HEK293 (cell line): ENCODE results near the gene IKZF1.

ENCODE experiments used
- CTCF ChIA-PET: fragments of 350-600 bp; formaldehyde crosslinking; extraction: SDS; loops from one replicate; lab custom pipeline; 2021; ENCODE audit warnings: antibody characterized with exemption; lab: Yijun Ruan, JAX
- POLR2A ChIA-PET: fragments of 300-600 bp; formaldehyde crosslinking; extraction: SDS; loops from one replicate; lab custom pipeline; 2020; ENCODE audit warnings: antibody characterized with exemption, inconsistent platforms; lab: Yijun Ruan, JAX
- H3K27ac ChIP-seq: fragments of 200-500 bp; sonication (Bioruptor generic); 2 replicates; pipeline ENCODE4 v1.5.1; 2014; ENCODE audit warnings: low read depth, low read length, control low read depth, inconsistent platforms; ENCODE audit errors: extremely low read depth
- H3K36me3 ChIP-seq, 2 experiments: fragments of 200-500 bp in 1 of 2; sonication (Bioruptor generic) in 1 of 2; 1 replicate in 1 of 2; 2 replicates in 1 of 2; pipeline ENCODE4 v1.5.1; 2014 to 2017; ENCODE audit warnings: inconsistent platforms in 2 of 2, low read length in 2 of 2; ENCODE audit not compliant: control insufficient read depth in 2 of 2, insufficient read depth in 1 of 2
- H3K4me1 ChIP-seq: fragments of 200-500 bp; sonication (Bioruptor generic); 2 replicates; pipeline ENCODE4 v1.5.1; 2014; ENCODE audit warnings: mild to moderate bottlenecking, low read length, inconsistent platforms; ENCODE audit not compliant: control insufficient read depth, insufficient read depth
- H3K4me3 ChIP-seq: 2 replicates; pipeline ENCODE4 v1.5.1; 2011; ENCODE audit warnings: low read depth, mild to moderate bottlenecking, control low read depth, low read length, moderate library complexity
- H3K9me3 ChIP-seq: fragments of 200-500 bp; sonication (Bioruptor generic); 2 replicates; pipeline ENCODE4 v1.5.1; 2014; ENCODE audit warnings: low read depth, low read length, inconsistent platforms; ENCODE audit not compliant: control insufficient read depth, insufficient read depth
- KLF8 ChIP-seq: fragments of 450-650 bp; formaldehyde crosslinking; IDR thresholded peaks from 2 replicates; pipeline ENCODE4 v1.5.1; 2016; ENCODE audit warnings: missing biosample characterization, missing genetic modification characterization
- REST ChIP-seq: fragments of 450-650 bp; formaldehyde crosslinking; IDR thresholded peaks from 2 replicates; pipeline ENCODE4 v1.5.1; 2016; ENCODE audit warnings: missing biosample characterization, missing genetic modification characterization
- SCRT2 ChIP-seq: fragments of 450-650 bp; formaldehyde crosslinking; IDR thresholded peaks from 2 replicates; pipeline ENCODE4 v1.5.1; 2016; ENCODE audit warnings: missing biosample characterization, missing genetic modification characterization
- WT1 ChIP-seq: fragments of 450-650 bp; formaldehyde crosslinking; IDR thresholded peaks from 2 replicates; pipeline ENCODE4 v1.5.1; 2016; ENCODE audit warnings: missing biosample characterization, missing genetic modification characterization
- ZBTB20 ChIP-seq: fragments of 450-650 bp; formaldehyde crosslinking; IDR thresholded peaks from 2 replicates; pipeline ENCODE4 v1.5.1; 2016; ENCODE audit warnings: missing biosample characterization, missing genetic modification characterization
- ZBTB48 ChIP-seq: fragments of 450-650 bp; formaldehyde crosslinking; IDR thresholded peaks from 2 replicates; pipeline ENCODE4 v1.5.1; 2016; ENCODE audit warnings: missing biosample characterization, missing genetic modification characterization
- ZNF184 ChIP-seq: fragments of 450-650 bp; IDR thresholded peaks from 2 replicates; pipeline ENCODE4 v1.5.1; 2018; ENCODE audit warnings: missing biosample characterization, mild to moderate bottlenecking, missing genetic modification characterization
- ZNF2 ChIP-seq: fragments of 450-650 bp; formaldehyde crosslinking; IDR thresholded peaks from 2 replicates; pipeline ENCODE4 v1.5.1; 2016; ENCODE audit warnings: missing biosample characterization, missing genetic modification characterization
- ZNF324 ChIP-seq: fragments of 450-650 bp; formaldehyde crosslinking; IDR thresholded peaks from 2 replicates; pipeline ENCODE4 v1.5.1; 2016; ENCODE audit warnings: missing biosample characterization, missing genetic modification characterization
- ZNF391 ChIP-seq: fragments of 450-650 bp; formaldehyde crosslinking; IDR thresholded peaks from 2 replicates; pipeline ENCODE4 v1.5.1; 2016; ENCODE audit warnings: low read depth, missing biosample characterization, missing genetic modification characterization, borderline replicate concordance
- ZNF394 ChIP-seq: fragments of 450-650 bp; formaldehyde crosslinking; IDR thresholded peaks from 2 replicates; pipeline ENCODE4 v1.5.1; 2016; ENCODE audit warnings: missing biosample characterization, missing genetic modification characterization, mild to moderate bottlenecking, moderate library complexity, borderline replicate concordance
- ZNF473 ChIP-seq: fragments of 450-650 bp; formaldehyde crosslinking; IDR thresholded peaks from 2 replicates; pipeline ENCODE4 v1.5.1; 2017; ENCODE audit warnings: missing biosample characterization, missing genetic modification characterization
- ZNF558 ChIP-seq: fragments of 450-650 bp; formaldehyde crosslinking; IDR thresholded peaks from 2 replicates; pipeline ENCODE4 v1.5.1; 2016; ENCODE audit warnings: missing biosample characterization, missing genetic modification characterization
- ZNF600 ChIP-seq: fragments of 450-650 bp; formaldehyde crosslinking; IDR thresholded peaks from 2 replicates; pipeline ENCODE4 v1.5.1; 2016; ENCODE audit warnings: missing biosample characterization, missing genetic modification characterization
- TF ChIP-seq, protein P1 (sequence below): fragments of 450-650 bp; formaldehyde crosslinking; conservative IDR thresholded peaks from 2 replicates; pipeline ENCODE4 v1.5.1; 2016; ENCODE audit warnings: low read depth, missing biosample characterization, missing genetic modification characterization
- TF ChIP-seq, protein P2 (sequence below): fragments of 450-650 bp; formaldehyde crosslinking; IDR thresholded peaks from 2 replicates; pipeline ENCODE4 v1.5.1; 2016; ENCODE audit warnings: missing biosample characterization, missing genetic modification characterization

IKZF1 gene

DNA sequence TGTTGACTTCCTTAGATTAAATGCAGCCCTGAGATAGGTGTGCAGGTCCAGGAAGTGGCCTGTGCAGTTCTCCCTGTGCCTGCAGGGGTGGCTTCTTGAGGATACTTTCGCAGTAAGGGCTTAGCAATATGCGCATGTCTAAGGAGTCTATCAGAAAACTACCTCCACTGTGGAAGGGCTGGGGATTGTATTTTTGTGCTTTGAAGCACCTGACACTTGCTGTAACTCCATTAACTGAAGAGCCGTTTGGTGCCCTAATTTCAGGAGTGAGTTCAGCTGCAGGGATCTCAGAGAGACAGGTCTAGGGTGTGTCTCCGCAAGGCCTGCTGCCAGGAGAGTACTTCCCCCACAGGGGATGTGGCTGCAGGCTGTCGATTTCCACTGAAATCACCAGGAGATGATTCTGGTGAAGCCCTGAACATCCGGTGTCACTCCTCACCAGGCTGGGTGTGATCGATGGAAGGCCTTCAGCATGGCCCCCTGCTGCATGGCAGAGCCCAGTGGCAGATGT is 35.5 kb downstream of the IKZF1 start (continued):
- TF ChIP-seq, protein P1, sequence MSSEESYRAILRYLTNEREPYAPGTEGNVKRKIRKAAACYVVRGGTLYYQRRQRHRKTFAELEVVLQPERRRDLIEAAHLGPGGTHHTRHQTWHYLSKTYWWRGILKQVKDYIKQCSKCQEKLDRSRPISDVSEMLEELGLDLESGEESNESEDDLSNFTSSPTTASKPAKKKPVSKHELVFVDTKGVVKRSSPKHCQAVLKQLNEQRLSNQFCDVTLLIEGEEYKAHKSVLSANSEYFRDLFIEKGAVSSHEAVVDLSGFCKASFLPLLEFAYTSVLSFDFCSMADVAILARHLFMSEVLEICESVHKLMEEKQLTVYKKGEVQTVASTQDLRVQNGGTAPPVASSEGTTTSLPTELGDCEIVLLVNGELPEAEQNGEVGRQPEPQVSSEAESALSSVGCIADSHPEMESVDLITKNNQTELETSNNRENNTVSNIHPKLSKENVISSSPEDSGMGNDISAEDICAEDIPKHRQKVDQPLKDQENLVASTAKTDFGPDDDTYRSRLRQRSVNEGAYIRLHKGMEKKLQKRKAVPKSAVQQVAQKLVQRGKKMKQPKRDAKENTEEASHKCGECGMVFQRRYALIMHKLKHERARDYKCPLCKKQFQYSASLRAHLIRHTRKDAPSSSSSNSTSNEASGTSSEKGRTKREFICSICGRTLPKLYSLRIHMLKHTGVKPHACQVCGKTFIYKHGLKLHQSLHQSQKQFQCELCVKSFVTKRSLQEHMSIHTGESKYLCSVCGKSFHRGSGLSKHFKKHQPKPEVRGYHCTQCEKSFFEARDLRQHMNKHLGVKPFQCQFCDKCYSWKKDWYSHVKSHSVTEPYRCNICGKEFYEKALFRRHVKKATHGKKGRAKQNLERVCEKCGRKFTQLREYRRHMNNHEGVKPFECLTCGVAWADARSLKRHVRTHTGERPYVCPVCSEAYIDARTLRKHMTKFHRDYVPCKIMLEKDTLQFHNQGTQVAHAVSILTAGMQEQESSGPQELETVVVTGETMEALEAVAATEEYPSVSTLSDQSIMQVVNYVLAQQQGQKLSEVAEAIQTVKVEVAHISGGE (tag by site-specific recombination): no peak
- no peak for TF ChIP-seq ZNF600 (tag by site-specific recombination)

DNA sequence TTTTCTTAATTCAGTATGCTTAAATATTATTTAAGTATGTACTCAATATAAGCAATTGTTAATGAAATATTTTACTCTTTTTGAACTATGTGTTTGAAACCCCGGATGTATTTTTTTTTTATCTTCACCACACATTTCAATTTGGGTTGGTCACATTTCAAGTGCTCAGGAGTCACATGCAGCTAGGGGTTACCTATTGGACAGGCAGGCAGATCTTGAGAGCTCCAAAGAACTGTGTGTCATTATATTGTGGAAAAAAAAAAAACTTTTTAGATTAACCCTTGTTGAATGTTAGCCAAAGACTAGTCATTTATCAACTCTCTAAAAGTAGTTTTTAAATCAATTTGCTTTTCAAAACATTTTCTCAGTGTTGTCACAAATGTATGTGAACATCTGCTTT is 37.2 kb downstream of the IKZF1 start:
- no peak overlapping the region for H3K27ac ChIP-seq
- no peaks in the 10 kb centered on the region for H3K4me1 ChIP-seq
- no peak overlapping the region for H3K4me3 ChIP-seq
- TF ChIP-seq WT1 (tag by site-specific recombination) (no peak), ZNF2 (tag by site-specific recombination) (no peak), ZNF184 (no peak), REST (tag by site-specific recombination) (no peak), ZNF394 (tag by site-specific recombination) (no peak), ZNF391 (tag by site-specific recombination) (no peak), ZBTB48 (tag by site-specific recombination) (no peak), SCRT2 (tag by site-specific recombination) (no peak), ZNF324 (tag by site-specific recombination) (no peak), ZBTB20 (no peak), KLF8 (tag by site-specific recombination) (no peak), ZNF558 (tag by site-specific recombination) (no peak), ZNF473 (no peak)
- TF ChIP-seq, protein P2, sequence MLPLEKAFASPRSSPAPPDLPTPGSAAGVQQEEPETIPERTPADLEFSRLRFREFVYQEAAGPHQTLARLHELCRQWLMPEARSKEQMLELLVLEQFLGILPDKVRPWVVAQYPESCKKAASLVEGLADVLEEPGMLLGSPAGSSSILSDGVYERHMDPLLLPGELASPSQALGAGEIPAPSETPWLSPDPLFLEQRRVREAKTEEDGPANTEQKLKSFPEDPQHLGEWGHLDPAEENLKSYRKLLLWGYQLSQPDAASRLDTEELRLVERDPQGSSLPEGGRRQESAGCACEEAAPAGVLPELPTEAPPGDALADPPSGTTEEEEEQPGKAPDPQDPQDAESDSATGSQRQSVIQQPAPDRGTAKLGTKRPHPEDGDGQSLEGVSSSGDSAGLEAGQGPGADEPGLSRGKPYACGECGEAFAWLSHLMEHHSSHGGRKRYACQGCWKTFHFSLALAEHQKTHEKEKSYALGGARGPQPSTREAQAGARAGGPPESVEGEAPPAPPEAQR (tag by site-specific recombination): no peak
- H3K9me3 ChIP-seq: no peaks in the 10 kb centered on the region
- ChIA-PET POLR2A (no interaction called here), CTCF (interaction anchor here (0.7 to 1.7 kb wide), 3 partner anchors 25 to 136 kb away, joined by 3 to 5 read pairs (median 4); no protein-coding TSS in a partner anchor)
- H3K36me3 ChIP-seq: no peaks in the 10 kb centered on the region
